AG09319 (cell line): Measurements from ENCODE around the gene CADM1.

Source experiments
- DNase-seq: peaks from one replicate; pipeline ENCODE4 v3.0.0-alpha.2; 2010; ENCODE audit warnings: low read depth; ENCODE audit errors: extremely low read depth
- CTCF ChIP-seq: IDR thresholded peaks from 2 replicates; pipeline ENCODE4 v1.5.1; 2011; ENCODE audit warnings: low read depth, mild to moderate bottlenecking, inconsistent platforms, low read length, moderate library complexity

The CADM1 gene

GRCh38 chr11:115133475-115134209 lies 370.6 kb downstream of the CADM1 start:
- no peak for TF ChIP-seq CTCF
- DNase-seq = no peak

- no peak for TF ChIP-seq CTCF
- no peak for DNase-seq
Measured at GRCh38 chr11:115132436-115133228, 371.6 kb downstream of the CADM1 start.

- DNase-seq = no peak
- no peak for TF ChIP-seq CTCF
Measured at GRCh38 chr11:115129473-115130289, 374.5 kb downstream of the CADM1 start.

- DNase-seq = no peak
- TF ChIP-seq CTCF = no peak
Measured at GRCh38 chr11:115128226-115128625, 376.0 kb downstream of the CADM1 start.

GRCh38 chr11:115127790-115128189 lies 376.4 kb downstream of the CADM1 start:
- DNase-seq = no peak
- no peak for TF ChIP-seq CTCF

GRCh38 chr11:115126515-115127208 lies 377.6 kb downstream of the CADM1 start:
- TF ChIP-seq CTCF = no peak
- no peak for DNase-seq
